BJ (cell line): ENCODE results near the gene BPIFA3. TPM values are rescaled to one million over a fixed set of nuclear protein-coding genes. Genes with fewer than 3 reads are reported as not detected.

Experiments
- CTCF ChIA-PET: fragments of 350-600 bp; formaldehyde crosslinking; extraction: SDS; loops from one replicate; lab custom pipeline; 2021; ENCODE audit warnings: antibody characterized with exemption, inconsistent platforms; lab: Yijun Ruan, JAX
- POLR2A ChIA-PET: fragments of 300-600 bp; sonication (Branson Sonifier 250); formaldehyde crosslinking; extraction: SDS; loops from one replicate; lab custom pipeline; 2021; ENCODE audit warnings: antibody characterized with exemption; lab: Charles Lee
- DNase-seq: peaks from one replicate; pipeline ENCODE4 v3.0.0-alpha.2; 2011; ENCODE audit warnings: low read depth
- H3K27me3 ChIP-seq: 2 replicates; pipeline ENCODE4 v1.6.0; 2011; ENCODE audit warnings: low read length; ENCODE audit not compliant: control insufficient read depth, insufficient read depth
- H3K36me3 ChIP-seq: 2 replicates; pipeline ENCODE4 v1.5.1; 2011; ENCODE audit warnings: low read length; ENCODE audit not compliant: control insufficient read depth, insufficient read depth
- H3K4me3 ChIP-seq: 2 replicates; pipeline ENCODE4 v1.5.1; 2011; ENCODE audit warnings: low read depth, mild to moderate bottlenecking, control low read depth, low read length
- polyA plus RNA-seq: library from polyadenylated mRNA; depleted of rRNA; stranded (reverse); fragments of >200 nt; gene quantifications from 2 replicates; pipeline ENCODE4 v1.2.3, GENCODE V29; 2011
- TF ChIP-seq, protein P1 (sequence below): IDR thresholded peaks from 2 replicates; pipeline ENCODE4 v1.5.1; 2011; ENCODE audit warnings: low read depth, mild to moderate bottlenecking, control low read depth, inconsistent platforms, low read length, moderate library complexity; ENCODE audit not compliant: insufficient read depth

Gene BPIFA3
- polyA plus RNA-seq, 1 experiment, result not detected

GRCh38 chr20:33242319-33243100 is 25.4 kb downstream of the BPIFA3 start:
- no peak for DNase-seq
- Histone ChIP-seq H3K27me3 (no peaks in the 10 kb centered on the region), H3K4me3 (no peak overlapping the region), H3K36me3 (no peaks in the 10 kb centered on the region)
- ChIA-PET CTCF (no interaction called here), POLR2A (no interaction called here)
- TF ChIP-seq, protein P1, sequence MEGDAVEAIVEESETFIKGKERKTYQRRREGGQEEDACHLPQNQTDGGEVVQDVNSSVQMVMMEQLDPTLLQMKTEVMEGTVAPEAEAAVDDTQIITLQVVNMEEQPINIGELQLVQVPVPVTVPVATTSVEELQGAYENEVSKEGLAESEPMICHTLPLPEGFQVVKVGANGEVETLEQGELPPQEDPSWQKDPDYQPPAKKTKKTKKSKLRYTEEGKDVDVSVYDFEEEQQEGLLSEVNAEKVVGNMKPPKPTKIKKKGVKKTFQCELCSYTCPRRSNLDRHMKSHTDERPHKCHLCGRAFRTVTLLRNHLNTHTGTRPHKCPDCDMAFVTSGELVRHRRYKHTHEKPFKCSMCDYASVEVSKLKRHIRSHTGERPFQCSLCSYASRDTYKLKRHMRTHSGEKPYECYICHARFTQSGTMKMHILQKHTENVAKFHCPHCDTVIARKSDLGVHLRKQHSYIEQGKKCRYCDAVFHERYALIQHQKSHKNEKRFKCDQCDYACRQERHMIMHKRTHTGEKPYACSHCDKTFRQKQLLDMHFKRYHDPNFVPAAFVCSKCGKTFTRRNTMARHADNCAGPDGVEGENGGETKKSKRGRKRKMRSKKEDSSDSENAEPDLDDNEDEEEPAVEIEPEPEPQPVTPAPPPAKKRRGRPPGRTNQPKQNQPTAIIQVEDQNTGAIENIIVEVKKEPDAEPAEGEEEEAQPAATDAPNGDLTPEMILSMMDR, result no peak

DNA sequence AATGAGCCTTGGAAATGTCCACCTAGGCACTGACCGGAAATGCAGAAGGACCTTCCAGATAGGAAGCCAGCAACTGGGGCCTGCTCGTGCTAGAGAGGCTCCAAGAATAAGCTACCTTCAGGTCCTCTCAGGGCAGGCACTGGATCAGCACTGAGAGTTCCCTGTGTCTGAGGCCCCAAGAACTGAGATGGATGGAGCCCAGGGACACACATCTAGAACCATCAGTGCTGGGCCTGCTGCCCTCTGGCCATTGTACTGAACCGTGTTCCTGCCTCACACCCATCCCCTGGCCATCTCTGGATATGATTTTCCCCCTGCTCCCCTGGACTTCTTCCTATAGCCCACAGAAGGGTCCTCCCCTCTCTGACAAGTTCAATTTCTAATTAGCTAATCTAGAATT is 28.9 kb downstream of the BPIFA3 start:
- no peaks in the 10 kb centered on the region for H3K27me3 ChIP-seq
- ChIA-PET POLR2A (no interaction called here), CTCF (interaction anchor here (1.2 kb wide), 2 partner anchors 10 to 46 kb away, joined by 3 read pairs; partner anchors contain the start of gene BPIFA1)
- TF ChIP-seq, protein P1, result no peak
- H3K4me3 ChIP-seq, result no peak overlapping the region
- no peak for DNase-seq
- H3K36me3 ChIP-seq, result no peaks in the 10 kb centered on the region

DNA sequence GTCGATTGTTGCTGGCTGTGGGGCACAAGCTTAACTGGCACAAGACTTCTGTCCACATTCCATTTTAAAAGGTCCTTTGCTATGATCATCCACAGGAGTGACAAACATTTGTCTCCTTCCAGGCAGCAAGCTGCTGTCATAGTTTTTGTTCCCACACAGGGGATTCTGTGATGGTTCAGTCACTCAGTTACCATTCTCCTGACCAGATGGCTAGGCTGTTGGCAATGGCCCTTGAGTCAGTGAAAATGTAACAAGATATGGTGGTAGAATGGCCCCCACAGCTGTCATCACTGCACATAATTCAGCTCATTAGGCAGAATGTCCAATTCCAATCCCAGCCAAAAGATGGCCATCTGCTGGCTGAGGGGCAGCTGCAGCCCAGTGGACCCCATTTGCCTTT is 32.3 kb downstream of the BPIFA3 start:
- H3K4me3 ChIP-seq, result no peak overlapping the region
- TF ChIP-seq, protein P1, result no peak
- DNase-seq, result no peak
- H3K27me3 ChIP-seq, result no peaks in the 10 kb centered on the region
- no peaks in the 10 kb centered on the region for H3K36me3 ChIP-seq
- POLR2A ChIA-PET, result no interaction called here
- CTCF ChIA-PET, result interaction anchor here (1.3 kb wide), 1 partner anchor 13 kb away, joined by 5 read pairs; no protein-coding TSS in a partner anchor

- H3K4me3 ChIP-seq, result no peak overlapping the region
- ChIA-PET CTCF (interaction anchor here (1.3 kb wide), 1 partner anchor 12 kb away, joined by 5 read pairs; no protein-coding TSS in a partner anchor), POLR2A (no interaction called here)
- no peaks in the 10 kb centered on the region for H3K36me3 ChIP-seq
- H3K27me3 ChIP-seq, result no peaks in the 10 kb centered on the region
- DNase-seq, result no peak
- TF ChIP-seq, protein P1, result no peak
Measured at GRCh38 chr20:33250666-33251065, 33.5 kb downstream of the BPIFA3 start.

- TF ChIP-seq, protein P1, result no peak
- no peak for DNase-seq
- POLR2A ChIA-PET, result no interaction called here
- Histone ChIP-seq H3K4me3 (no peak overlapping the region), H3K27me3 (no peaks in the 10 kb centered on the region), H3K36me3 (no peaks in the 10 kb centered on the region)
- CTCF ChIA-PET, result no interaction called here
Measured at GRCh38 chr20:33251496-33251895, 34.3 kb downstream of the BPIFA3 start.
